CD4-positive, CD25-positive, alpha-beta regulatory T cell (primary cell): ENCODE results near the gene ARPC5. TPM values are rescaled to one million over a fixed set of nuclear protein-coding genes. Genes with fewer than 3 reads are reported as not detected.
"Not testable (repeated sequence)": the region's sequence is repeated elsewhere in the genome, so short reads cannot be mapped to it uniquely, and the experiment has no call there.

Experiments
- ATAC-seq, 2 donors: fragments of 150-1000 bp; cut with Tn5 transposase; one replicate each; pipeline ENCODE4 v1.10.0; 2021; ENCODE audit warnings: low read depth in 2 of 2, moderate number of reproducible peaks in 2 of 2, moderate library complexity in 1 of 2
- DNase-seq, 3 donors: peaks; one replicate each; pipeline versions ENCODE4 v3.0.0 to v3.0.0-alpha.2; 2012 to 2022; ENCODE audit warnings: mixed read lengths in 1 of 3
- H3K27ac ChIP-seq: one replicate; pipeline ENCODE4 v1.7.0; 2013; ENCODE audit warnings: mild to moderate bottlenecking, low read length; ENCODE audit not compliant: insufficient read depth, poor library complexity, severe bottlenecking
- H3K27me3 ChIP-seq: one replicate; pipeline ENCODE4 v1.7.0; 2013; ENCODE audit warnings: low read length; ENCODE audit not compliant: control insufficient read depth, insufficient read depth
- H3K36me3 ChIP-seq: one replicate; pipeline ENCODE4 v1.7.0; 2013; ENCODE audit warnings: mild to moderate bottlenecking, low read length, moderate library complexity; ENCODE audit not compliant: control insufficient read depth, insufficient read depth
- H3K4me1 ChIP-seq: 2 replicates; pipeline ENCODE4 v1.7.0; 2013; ENCODE audit warnings: mild to moderate bottlenecking, low read length; ENCODE audit not compliant: insufficient read depth, control insufficient read depth, poor library complexity, severe bottlenecking
- H3K4me3 ChIP-seq: one replicate; pipeline ENCODE4 v1.7.0; 2013; ENCODE audit warnings: low read depth, mild to moderate bottlenecking, low read length, moderate library complexity
- H3K9me3 ChIP-seq, 2 experiments: 1 replicate in 1 of 2; 2 replicates in 1 of 2; pipeline ENCODE4 v1.7.0; 2013; ENCODE audit warnings: low read length in 2 of 2, mild to moderate bottlenecking in 1 of 2, moderate library complexity in 1 of 2; ENCODE audit not compliant: control insufficient read depth in 2 of 2
- H3K27ac Mint-ChIP-seq, 3 donors: one replicate each; pipeline ENCODE4 v1.8.0; 2020 to 2022; ENCODE audit warnings: mild to moderate bottlenecking in 3 of 3, mixed read lengths in 3 of 3, moderate library complexity in 2 of 3
- H3K27me3 Mint-ChIP-seq: one replicate; pipeline ENCODE4 v1.8.0; 2022; ENCODE audit warnings: mild to moderate bottlenecking, mixed read lengths
- H3K36me3 Mint-ChIP-seq: one replicate; pipeline ENCODE4 v1.8.0; 2020; ENCODE audit warnings: mixed read lengths
- H3K4me1 Mint-ChIP-seq, 4 donors: one replicate each; pipeline ENCODE4 v1.8.0; 2020 to 2022; ENCODE audit warnings: mixed read lengths in 4 of 4, mild to moderate bottlenecking in 1 of 4
- H3K4me3 Mint-ChIP-seq, 4 donors: one replicate each; pipeline ENCODE4 v1.8.0; 2020 to 2022; ENCODE audit warnings: mild to moderate bottlenecking in 4 of 4, mixed read lengths in 4 of 4, moderate library complexity in 3 of 4
- H3K9me3 Mint-ChIP-seq, 7 donors: one replicate each; pipeline ENCODE4 v1.8.0; 2020 to 2022; ENCODE audit warnings: mixed read lengths in 7 of 7, mild to moderate bottlenecking in 3 of 7, moderate library complexity in 2 of 7
- polyA plus RNA-seq, 4 donors: library from polyadenylated mRNA; unstranded; fragments of 300-500 nt; fragmentation: Illumina TruSeq; gene quantifications; one replicate each; pipeline ENCODE4 v1.2.3, GENCODE V29; 2021
- total RNA-seq: library from RNA; stranded (reverse); gene quantifications from one replicate; pipeline ENCODE4 v1.2.3, GENCODE V29; 2022

ARPC5 gene
- total and polyA plus RNA-seq, 5 donors from 2014 or later, result 76.3 to 541 (median 387) TPM

DNA sequence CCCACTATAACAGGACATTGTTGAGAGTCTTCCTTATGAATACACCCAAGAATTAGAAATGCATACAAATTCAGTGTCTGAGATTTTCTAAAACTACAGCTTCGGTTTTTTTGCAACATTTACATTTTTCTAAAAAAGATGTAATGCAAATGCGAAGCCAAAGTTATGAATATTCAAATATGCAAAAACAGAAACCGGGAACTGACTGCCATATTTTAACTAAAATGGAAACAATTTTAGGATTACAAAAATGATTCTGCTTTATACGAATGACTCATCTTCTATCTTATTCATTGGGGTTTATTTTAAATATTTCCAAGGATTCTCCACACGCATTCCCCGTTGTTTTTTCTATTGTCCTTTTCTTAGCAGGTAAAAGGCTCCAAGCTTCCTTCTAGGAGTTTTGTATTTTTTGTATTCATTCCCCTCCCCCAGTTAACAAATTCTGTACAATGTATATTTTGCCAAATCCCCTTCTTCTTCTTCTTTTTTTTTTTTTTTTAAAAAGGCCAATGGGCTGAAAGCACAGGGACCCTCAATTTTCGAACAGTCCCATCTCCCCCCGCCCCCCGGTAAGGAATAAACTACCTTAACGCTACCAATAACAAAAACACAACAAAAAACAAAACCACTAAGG, 1.0 kb downstream of the ARPC5 start:
- H3K9me3 ChIP-seq, result no peaks in the 10 kb centered on the region
- Mint-ChIP-seq H3K27me3 (peaks cover 8% of the 10 kb centered on the region), H3K36me3 (peaks cover 15% of the 10 kb centered on the region), H3K27ac (peak overlapping the region; percentile 88 to 99 (median 89)), H3K4me3 (peak overlapping the region; percentile 86 to 100 (median 96)), H3K4me1 (peaks cover 18 to 60% (median 28%) of the 10 kb centered on the region in 4 donors), H3K9me3 (peaks cover 0 to 1% (median 0%) of the 10 kb centered on the region in 7 donors)
- DNase-seq (no peak), ATAC-seq (no peak)
- peak overlapping the region; percentile 75 for H3K27ac ChIP-seq
- H3K27me3 ChIP-seq, result no peaks in the 10 kb centered on the region
- H3K4me1 ChIP-seq, result peaks cover 55% of the 10 kb centered on the region
- H3K36me3 ChIP-seq, result peaks cover 20% of the 10 kb centered on the region
- H3K4me3 ChIP-seq, result peak overlapping the region; percentile 91

DNA sequence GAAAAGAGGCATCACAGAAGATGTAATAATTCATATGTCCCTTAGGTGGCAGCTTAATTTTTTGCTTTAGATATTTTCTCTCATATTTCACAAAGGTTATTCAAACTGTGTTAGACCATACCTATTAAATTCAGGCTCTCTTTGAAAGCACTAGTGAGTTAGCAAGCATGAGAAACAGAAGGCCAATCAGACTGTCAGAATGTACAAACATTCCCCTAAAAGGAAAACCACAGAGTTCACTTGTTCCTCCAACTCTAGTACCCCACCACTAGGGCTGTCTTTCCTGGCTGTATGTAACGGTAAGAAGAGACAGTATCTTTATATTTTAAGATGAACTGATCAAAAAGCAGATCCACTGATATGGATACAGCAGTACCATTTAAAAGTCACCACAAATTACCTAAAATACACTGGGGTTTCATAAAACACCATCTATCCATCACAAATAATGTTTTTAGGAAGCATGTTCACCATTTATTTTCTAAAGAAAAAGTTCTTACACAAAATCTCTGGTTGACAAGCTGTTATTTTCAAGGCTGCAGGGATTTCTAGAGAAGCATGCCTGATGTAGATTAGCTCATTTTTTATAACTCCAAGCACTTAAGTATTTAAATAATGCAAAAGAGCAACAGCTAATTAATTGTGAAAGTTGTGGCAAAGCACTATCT, 1.8 kb downstream of the ARPC5 start:
- H3K27ac ChIP-seq, result peak overlapping the region; percentile 55
- no peaks in the 10 kb centered on the region for H3K27me3 ChIP-seq
- Mint-ChIP-seq H3K27ac (peak overlapping the region; percentile 88 to 99 (median 93)), H3K36me3 (peaks cover 22% of the 10 kb centered on the region), H3K4me3 (peak overlapping the region; percentile 86 to 100 (median 96)), H3K4me1 (peaks cover 22 to 68% (median 33%) of the 10 kb centered on the region in 4 donors), H3K27me3 (peaks cover 5% of the 10 kb centered on the region), H3K9me3 (peaks cover 0 to 1% (median 0%) of the 10 kb centered on the region in 7 donors)
- peaks cover 27% of the 10 kb centered on the region for H3K36me3 ChIP-seq
- peak; percentile 20 to 74 (median 45) for DNase-seq
- peak overlapping the region; percentile 91 for H3K4me3 ChIP-seq
- peak; percentile 4 to 6 for ATAC-seq
- no peaks in the 10 kb centered on the region for H3K9me3 ChIP-seq
- H3K4me1 ChIP-seq, result peaks cover 59% of the 10 kb centered on the region

DNA sequence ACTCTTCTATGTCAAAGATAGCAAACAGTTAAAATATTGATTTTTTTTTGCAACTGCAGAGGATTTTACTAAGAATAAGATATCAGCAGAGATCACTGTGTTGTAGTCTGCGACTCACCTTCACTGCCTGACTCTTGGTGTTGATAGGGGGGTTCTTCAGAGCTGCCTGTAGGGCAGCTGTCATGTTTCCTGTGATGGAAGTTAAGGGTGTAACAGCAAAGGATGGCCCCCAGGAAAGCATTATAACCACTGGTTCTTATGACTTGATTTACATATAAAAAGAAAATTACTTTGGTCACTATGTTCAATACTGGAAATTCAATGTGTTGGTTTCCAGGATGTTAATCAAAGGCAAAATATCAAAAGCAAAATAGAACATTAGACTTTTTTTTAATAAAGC, 2.6 kb downstream of the ARPC5 start:
- H3K36me3 Mint-ChIP-seq, result peaks cover 30% of the 10 kb centered on the region
- peaks cover 5% of the 10 kb centered on the region for H3K27me3 Mint-ChIP-seq
- no peak for ATAC-seq
- H3K9me3 ChIP-seq, result no peaks in the 10 kb centered on the region
- peaks cover 59% of the 10 kb centered on the region for H3K4me1 ChIP-seq
- no peaks in the 10 kb centered on the region for H3K27me3 ChIP-seq
- peaks cover 29 to 76% (median 40%) of the 10 kb centered on the region in 4 donors for H3K4me1 Mint-ChIP-seq
- H3K4me3 Mint-ChIP-seq, result peak overlapping the region; percentile 86 to 100 (median 96)
- peak overlapping the region in 2 of 3 donors; percentile 55 to 99 for H3K27ac Mint-ChIP-seq
- H3K27ac ChIP-seq, result peak overlapping the region; percentile 53
- peaks cover 0 to 1% (median 0%) of the 10 kb centered on the region in 7 donors for H3K9me3 Mint-ChIP-seq
- DNase-seq, result peak in 1 of 3 donors; percentile 59
- peak overlapping the region; percentile 91 for H3K4me3 ChIP-seq
- peaks cover 35% of the 10 kb centered on the region for H3K36me3 ChIP-seq

DNA sequence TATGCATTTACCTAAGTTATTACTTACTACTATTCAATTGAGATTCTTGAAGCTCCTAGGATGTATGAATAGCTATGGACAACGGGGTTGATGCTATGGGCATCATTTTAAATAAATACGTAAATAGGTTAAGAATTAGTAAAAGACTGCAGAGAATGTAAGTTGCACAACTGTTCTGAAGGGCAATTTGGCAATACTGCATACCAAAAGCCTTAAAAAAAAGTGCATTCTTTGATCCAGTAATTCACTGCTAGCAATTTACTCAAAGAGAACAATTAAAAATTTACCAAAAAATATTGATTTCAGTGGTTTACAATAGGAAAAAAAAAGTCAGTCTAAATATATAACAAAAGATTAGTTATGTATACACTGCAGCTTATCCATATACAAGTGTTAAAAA, 3.5 kb downstream of the ARPC5 start:
- Histone ChIP-seq H3K4me1 (peaks cover 62% of the 10 kb centered on the region), H3K27ac (no peak overlapping the region), H3K9me3 (no peaks in the 10 kb centered on the region), H3K4me3 (peak overlapping the region; percentile 91), H3K27me3 (no peaks in the 10 kb centered on the region), H3K36me3 (peaks cover 40% of the 10 kb centered on the region)
- H3K9me3 Mint-ChIP-seq, result peaks cover 0 to 1% (median 0%) of the 10 kb centered on the region in 7 donors
- peak overlapping the region in 3 of 4 donors; percentile 43 to 100 (median 61) for H3K4me3 Mint-ChIP-seq
- peaks cover 2% of the 10 kb centered on the region for H3K27me3 Mint-ChIP-seq
- no peak for ATAC-seq
- peak overlapping the region in 2 of 3 donors; percentile 74 to 83 for H3K27ac Mint-ChIP-seq
- peaks cover 30% of the 10 kb centered on the region for H3K36me3 Mint-ChIP-seq
- peaks cover 29 to 80% (median 39%) of the 10 kb centered on the region in 4 donors for H3K4me1 Mint-ChIP-seq
- DNase-seq, result no peak

DNA sequence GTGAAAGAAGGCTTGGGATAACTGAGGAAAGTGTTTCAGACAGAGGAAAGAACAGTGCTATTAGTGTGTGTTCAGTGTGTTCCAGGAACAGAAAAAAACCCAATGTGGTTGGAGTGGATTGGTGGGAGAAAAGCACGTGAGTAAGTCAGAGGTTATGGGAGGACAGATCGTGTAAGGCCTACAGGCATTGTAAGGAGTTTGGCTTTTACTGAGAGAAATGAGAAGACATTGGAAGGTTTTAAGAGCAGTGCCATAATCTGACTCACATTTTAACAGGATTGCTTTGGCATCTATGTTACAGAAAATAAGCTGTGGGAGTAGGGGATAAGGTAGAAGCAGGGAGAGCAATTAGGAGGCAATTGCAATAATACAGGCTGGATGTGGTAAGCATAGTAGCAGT, 4.8 kb downstream of the ARPC5 start:
- ATAC-seq (no peak), DNase-seq (no peak)
- H3K27ac ChIP-seq, result no peak overlapping the region
- peaks cover 48% of the 10 kb centered on the region for H3K36me3 ChIP-seq
- no peaks in the 10 kb centered on the region for H3K9me3 ChIP-seq
- peak overlapping the region; percentile 34 to 85 (median 55) for H3K27ac Mint-ChIP-seq
- H3K27me3 ChIP-seq, result no peaks in the 10 kb centered on the region
- H3K27me3 Mint-ChIP-seq, result no peaks in the 10 kb centered on the region
- peaks cover 30% of the 10 kb centered on the region for H3K36me3 Mint-ChIP-seq
- peak overlapping the region; percentile 27 to 95 (median 61) for H3K4me3 Mint-ChIP-seq
- H3K4me1 ChIP-seq, result peaks cover 61% of the 10 kb centered on the region
- H3K4me3 ChIP-seq, result peak overlapping the region; percentile 53
- H3K9me3 Mint-ChIP-seq, result peaks cover 0 to 1% (median 0%) of the 10 kb centered on the region in 7 donors
- peaks cover 36 to 68% (median 43%) of the 10 kb centered on the region in 4 donors for H3K4me1 Mint-ChIP-seq

DNA sequence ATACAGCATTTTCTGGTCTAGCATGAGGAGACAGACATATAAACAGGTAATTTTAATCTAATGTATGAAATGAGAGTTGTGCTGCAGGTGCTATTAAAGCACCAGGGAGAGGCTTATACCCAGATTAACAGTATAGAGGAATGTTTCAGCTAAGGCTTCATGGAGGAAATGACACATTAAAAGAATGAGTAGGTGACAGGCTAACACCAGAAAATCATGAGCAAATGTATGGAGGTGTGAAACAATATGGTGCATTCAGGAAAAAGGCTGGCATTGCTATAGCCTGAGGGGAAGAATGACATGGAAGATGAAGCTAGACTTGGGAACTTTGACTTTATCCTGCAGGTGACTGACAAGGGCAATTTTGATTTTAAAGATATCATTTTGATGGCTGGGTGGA, 7.0 kb downstream of the ARPC5 start:
- Histone ChIP-seq H3K4me3 (no peak overlapping the region), H3K27ac (no peak overlapping the region), H3K9me3 (no peaks in the 10 kb centered on the region), H3K27me3 (no peaks in the 10 kb centered on the region), H3K36me3 (peaks cover 57% of the 10 kb centered on the region), H3K4me1 (peaks cover 45% of the 10 kb centered on the region)
- H3K27me3 Mint-ChIP-seq, result no peaks in the 10 kb centered on the region
- peaks cover 35 to 59% (median 44%) of the 10 kb centered on the region in 4 donors for H3K4me1 Mint-ChIP-seq
- DNase-seq (no peak), ATAC-seq (no peak)
- H3K27ac Mint-ChIP-seq, result peak overlapping the region; percentile 20 to 80 (median 65)
- H3K36me3 Mint-ChIP-seq, result peaks cover 41% of the 10 kb centered on the region
- peak overlapping the region in 3 of 4 donors; percentile 6 to 40 (median 10) for H3K4me3 Mint-ChIP-seq
- no peaks in the 10 kb centered on the region for H3K9me3 Mint-ChIP-seq

DNA sequence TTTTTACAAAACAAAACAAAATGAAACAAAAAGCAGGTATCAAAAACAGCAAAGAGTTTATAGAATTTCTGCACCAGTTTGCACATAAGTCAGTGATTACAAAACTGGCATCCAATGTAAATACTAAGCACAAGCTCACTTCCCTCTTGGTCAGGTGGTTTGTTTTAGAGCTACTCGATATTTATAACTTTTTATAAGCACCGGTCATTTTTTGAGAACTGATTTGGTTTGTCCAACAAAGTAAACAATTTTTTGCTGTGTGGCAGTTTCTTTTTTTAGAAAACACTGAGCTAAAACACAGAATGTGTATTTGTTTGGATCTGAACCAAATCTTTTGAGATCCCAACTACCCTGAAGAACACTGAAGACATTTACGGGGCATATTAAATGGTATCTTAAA, 9.3 kb downstream of the ARPC5 start:
- H3K4me1 Mint-ChIP-seq, result peaks cover 31 to 41% (median 38%) of the 10 kb centered on the region in 4 donors
- Histone ChIP-seq H3K36me3 (peaks cover 54% of the 10 kb centered on the region), H3K4me1 (peaks cover 22% of the 10 kb centered on the region)

More for the DNA sequence above, 9.3 kb downstream of the ARPC5 start:
- not testable (repeated sequence) for H3K4me3 ChIP-seq, ATAC-seq, DNase-seq, H3K4me3 Mint-ChIP-seq, H3K27me3 Mint-ChIP-seq, H3K9me3 Mint-ChIP-seq, H3K27me3 ChIP-seq, H3K9me3 ChIP-seq
- H3K27ac ChIP-seq, result peak overlapping the region; percentile 14
- Mint-ChIP-seq H3K36me3 (peaks cover 47% of the 10 kb centered on the region), H3K27ac (peak overlapping the region in 2 of 3 donors; percentile 3 to 66)
